Activated CD8-positive, alpha-beta memory T cell treated with anti-CD3 and anti-CD28 coated beads, Interleukin-2, amount 50 U/mL, for 24 hours (primary cell): Measurements from ENCODE around the gene BSDC1.
"Not testable (repeated sequence)": the region's sequence is repeated elsewhere in the genome, so short reads cannot be mapped to it uniquely, and the experiment has no call there.

Experiments
- DNase-seq: peaks from one replicate; pipeline ENCODE4 v3.0.0-alpha.2; 2020; ENCODE audit errors: extremely low read depth

The BSDC1 gene

GRCh38 chr1:32358435-32358834 is 35.8 kb downstream of the BSDC1 start:
- no peak for DNase-seq

- DNase-seq = no peak
These were observed 36.6 kb downstream of the BSDC1 start for GRCh38 chr1:32357614-32358013.

GRCh38 chr1:32356478-32356877 is 37.8 kb downstream of the BSDC1 start:
- DNase-seq = no peak

GRCh38 chr1:32355778-32356177 is 38.5 kb downstream of the BSDC1 start:
- DNase-seq = not testable (repeated sequence)

- no peak for DNase-seq
These were observed 40.2 kb downstream of the BSDC1 start for GRCh38 chr1:32353886-32354570.

- no peak for DNase-seq
These were observed 40.8 kb downstream of the BSDC1 start for GRCh38 chr1:32353431-32353830.

- no peak for DNase-seq
These were observed 41.3 kb downstream of the BSDC1 start for GRCh38 chr1:32352831-32353383.

- no peak for DNase-seq
These were observed 41.9 kb downstream of the BSDC1 start for GRCh38 chr1:32352239-32352745.

- DNase-seq = peak; percentile 78
These were observed 42.6 kb downstream of the BSDC1 start for GRCh38 chr1:32351399-32352238.

- peak; percentile 37 for DNase-seq
These were observed 43.3 kb downstream of the BSDC1 start for GRCh38 chr1:32350785-32351398.

- DNase-seq = no peak
These were observed 45.0 kb downstream of the BSDC1 start for GRCh38 chr1:32349211-32349708.

GRCh38 chr1:32346532-32347157 is 47.6 kb downstream of the BSDC1 start:
- DNase-seq = no peak

GRCh38 chr1:32345289-32345827 is 48.9 kb downstream of the BSDC1 start:
- no peak for DNase-seq

GRCh38 chr1:32342704-32343103 is 51.5 kb downstream of the BSDC1 start:
- no peak for DNase-seq

GRCh38 chr1:32341971-32342370 is 52.3 kb downstream of the BSDC1 start:
- DNase-seq = no peak

GRCh38 chr1:32341186-32341757 is 53.0 kb downstream of the BSDC1 start:
- no peak for DNase-seq

GRCh38 chr1:32339363-32339978 is 54.8 kb downstream of the BSDC1 start:
- no peak for DNase-seq

GRCh38 chr1:32338637-32339145 is 55.5 kb downstream of the BSDC1 start:
- no peak for DNase-seq

GRCh38 chr1:32337855-32338636 is 56.2 kb downstream of the BSDC1 start:
- no peak for DNase-seq
